Uterus (tissue), 2 donors: ENCODE results near the gene TFCP2L1.

Source experiments
- CTCF ChIP-seq, 4 experiments: fragments of 200-600 bp in 2 of 4; fragments of 450-650 bp in 2 of 4; sonication (generic) in 2 of 4; IDR thresholded peaks; one replicate each; pipeline ENCODE4 v1.5.1; 2016 to 2019; ENCODE audit warnings: antibody characterized with exemption in 4 of 4, mild to moderate bottlenecking in 2 of 4, moderate library complexity in 1 of 4
- POLR2A ChIP-seq, 2 donors: fragments of 450-650 bp; IDR thresholded peaks; one replicate each; pipeline ENCODE4 v1.6.1; 2016; ENCODE audit warnings: antibody characterized with exemption in 2 of 2, mild to moderate bottlenecking in 1 of 2, moderate library complexity in 1 of 2

- TF ChIP-seq POLR2A (IDR thresholded peaks at IDR 0.05) (no peak), CTCF (IDR thresholded peaks at IDR 0.05) (no peak)
Observed at GRCh38 chr2:121297217-121297830, 12.3 kb upstream of the TFCP2L1 start.
